Activated T-cell treated with anti-CD3 and anti-CD28 coated beads for 4 hours (primary cell): ENCODE data around the gene GRAP.

Experiments used
- DNase-seq: peaks from one replicate; pipeline ENCODE4 v3.0.0-alpha.2; 2020

The GRAP gene

GRCh38 chr17:19017804-19018599 lies 28.8 kb downstream of the GRAP start:
- no peak for DNase-seq

GRCh38 chr17:19017401-19017800 lies 29.4 kb downstream of the GRAP start:
- no peak for DNase-seq

GRCh38 chr17:19016881-19017280 lies 29.9 kb downstream of the GRAP start:
- no peak for DNase-seq

- DNase-seq: no peak
These were observed 30.5 kb downstream of the GRAP start for GRCh38 chr17:19016297-19016696.

GRCh38 chr17:19015428-19015827 lies 31.3 kb downstream of the GRAP start:
- DNase-seq: no peak

- DNase-seq: no peak
These were observed 32.0 kb downstream of the GRAP start for GRCh38 chr17:19014628-19015215.

GRCh38 chr17:19013806-19014627 lies 32.7 kb downstream of the GRAP start:
- no peak for DNase-seq

- no peak for DNase-seq
These were observed 33.5 kb downstream of the GRAP start for GRCh38 chr17:19013226-19013625.

GRCh38 chr17:19012171-19013080 lies 34.3 kb downstream of the GRAP start:
- DNase-seq: no peak

- no peak for DNase-seq
These were observed 35.2 kb downstream of the GRAP start for GRCh38 chr17:19011581-19011980.

- no peak for DNase-seq
These were observed 35.8 kb downstream of the GRAP start for GRCh38 chr17:19010729-19011505.

- no peak for DNase-seq
These were observed 36.8 kb downstream of the GRAP start for GRCh38 chr17:19009970-19010369.

- DNase-seq: no peak
These were observed 40.1 kb downstream of the GRAP start for GRCh38 chr17:19006698-19007097.

- no peak for DNase-seq
These were observed 40.8 kb downstream of the GRAP start for GRCh38 chr17:19005789-19006430.

- DNase-seq: no peak
These were observed 41.5 kb downstream of the GRAP start for GRCh38 chr17:19005137-19005773.

- DNase-seq: peak; percentile 90
These were observed 42.2 kb downstream of the GRAP start, which contains the start of gene FAM83G for GRCh38 chr17:19004421-19005136. Gene FAM83G, minus strand, starts transcription at chr17:19004764. Its CDS starts 723 bp downstream, at chr17:19004041.

- peak; percentile 55 for DNase-seq
These were observed 43.0 kb downstream of the GRAP start for GRCh38 chr17:19003543-19004420.

GRCh38 chr17:19002805-19003542 lies 43.8 kb downstream of the GRAP start:
- no peak for DNase-seq
